ENCODE results near the gene DLK2. TPM values are rescaled to one million over a fixed set of nuclear protein-coding genes. Genes with fewer than 3 reads are reported as not detected.
A peak's percentile ranks its signal among the peaks of the same experiment; 100 is the strongest.

DLK2 gene
- total RNA-seq, 1 donor from 2014 or later: 3.4 TPM

DNA sequence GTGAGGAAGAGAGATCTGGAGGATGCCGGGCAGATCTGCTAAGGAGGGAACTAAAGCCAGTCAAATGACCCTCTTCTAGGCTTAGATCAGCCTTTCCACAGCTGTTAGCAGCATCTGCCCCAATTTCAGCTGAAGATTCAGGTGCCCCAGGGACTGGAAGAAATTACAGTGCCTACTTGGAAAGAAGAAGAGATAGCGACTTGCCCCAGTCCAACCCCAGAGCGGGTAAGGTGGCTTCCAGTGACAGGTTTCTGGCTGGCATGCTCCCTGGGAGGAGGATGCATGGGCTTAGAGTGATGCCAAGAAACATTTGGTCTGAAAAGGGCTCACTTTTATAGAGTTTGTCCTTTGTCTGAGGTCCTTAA is 22.6 kb upstream of the DLK2 start:
- peaks cover 46% of the 10 kb centered on the region for H3K4me1 Mint-ChIP-seq (ENCODE audit: unreplicated experiment)
- H3K27ac Mint-ChIP-seq: peak overlapping the region; percentile 89
- H3K9me3 Mint-ChIP-seq: no peaks in the 10 kb centered on the region
- no peak for DNase-seq (ENCODE audit: extremely low spot score, unreplicated experiment)
- TF ChIP-seq, protein P1, sequence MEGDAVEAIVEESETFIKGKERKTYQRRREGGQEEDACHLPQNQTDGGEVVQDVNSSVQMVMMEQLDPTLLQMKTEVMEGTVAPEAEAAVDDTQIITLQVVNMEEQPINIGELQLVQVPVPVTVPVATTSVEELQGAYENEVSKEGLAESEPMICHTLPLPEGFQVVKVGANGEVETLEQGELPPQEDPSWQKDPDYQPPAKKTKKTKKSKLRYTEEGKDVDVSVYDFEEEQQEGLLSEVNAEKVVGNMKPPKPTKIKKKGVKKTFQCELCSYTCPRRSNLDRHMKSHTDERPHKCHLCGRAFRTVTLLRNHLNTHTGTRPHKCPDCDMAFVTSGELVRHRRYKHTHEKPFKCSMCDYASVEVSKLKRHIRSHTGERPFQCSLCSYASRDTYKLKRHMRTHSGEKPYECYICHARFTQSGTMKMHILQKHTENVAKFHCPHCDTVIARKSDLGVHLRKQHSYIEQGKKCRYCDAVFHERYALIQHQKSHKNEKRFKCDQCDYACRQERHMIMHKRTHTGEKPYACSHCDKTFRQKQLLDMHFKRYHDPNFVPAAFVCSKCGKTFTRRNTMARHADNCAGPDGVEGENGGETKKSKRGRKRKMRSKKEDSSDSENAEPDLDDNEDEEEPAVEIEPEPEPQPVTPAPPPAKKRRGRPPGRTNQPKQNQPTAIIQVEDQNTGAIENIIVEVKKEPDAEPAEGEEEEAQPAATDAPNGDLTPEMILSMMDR (conservative IDR thresholded peaks at IDR 0.05): no peak
- no peaks in the 10 kb centered on the region for H3K27me3 Mint-ChIP-seq
- H3K36me3 Mint-ChIP-seq: peaks cover under 1% of the 10 kb centered on the region
- peak overlapping the region; percentile 96 for H3K4me3 Mint-ChIP-seq

DNA sequence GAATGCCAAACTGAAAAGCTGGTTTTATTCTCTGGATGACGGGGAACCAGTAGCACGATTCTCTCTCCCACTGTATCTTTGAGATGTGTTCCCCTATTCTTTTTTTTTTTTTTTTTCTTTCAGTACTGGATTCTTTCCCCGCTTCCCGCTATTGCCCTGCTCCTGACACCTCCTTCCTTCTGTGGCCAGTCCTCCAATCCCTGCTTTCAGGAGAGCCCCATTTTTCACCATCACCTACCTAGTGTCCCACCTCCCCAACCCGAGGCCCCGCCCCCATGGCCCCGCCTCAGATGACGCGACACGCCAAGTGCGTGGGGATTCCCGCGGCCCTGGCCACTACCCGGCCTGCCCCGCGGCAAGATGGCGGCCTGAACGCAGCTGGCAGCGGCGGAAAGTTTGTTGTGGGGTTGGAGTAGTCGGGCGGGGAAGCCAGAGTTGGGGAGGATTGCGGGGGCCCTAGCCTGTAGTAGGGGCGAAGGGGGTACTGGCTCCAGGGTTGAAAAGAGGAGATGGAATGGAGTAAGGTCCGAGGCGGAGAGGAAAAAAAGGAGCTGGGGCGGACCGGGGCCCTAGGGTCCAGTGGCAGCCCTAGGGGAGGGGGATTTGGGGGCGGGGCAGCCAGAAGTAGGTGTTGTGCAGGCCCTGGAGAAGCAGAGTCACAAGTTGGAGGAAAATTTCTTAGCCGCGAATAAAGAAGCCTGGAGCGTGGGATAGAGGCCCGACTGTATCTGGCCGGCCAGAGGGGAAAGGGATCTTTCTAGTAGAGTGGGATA is 22.1 kb upstream of the DLK2 start, which contains the start of gene TJAP1:
Gene TJAP1, plus strand, starts transcription at position 336 of the 773 bp plus-strand sequence. CDS start 21,432 bp downstream, outside the sequence.
- no peaks in the 10 kb centered on the region for H3K27me3 Mint-ChIP-seq
- peak within 1 kb of the TSS; percentile 96 for H3K4me3 Mint-ChIP-seq
- peaks cover 44% of the 10 kb centered on the region for H3K4me1 Mint-ChIP-seq (ENCODE audit: unreplicated experiment)
- H3K27ac Mint-ChIP-seq: peak within 1 kb of the TSS; percentile 89
- H3K9me3 Mint-ChIP-seq: no peaks in the 10 kb centered on the region
- TF ChIP-seq, protein P1 (conservative IDR thresholded peaks at IDR 0.05): no peak
- peak; percentile 98 for DNase-seq (ENCODE audit: extremely low spot score, unreplicated experiment)
- no peaks in the 10 kb centered on the region for H3K36me3 Mint-ChIP-seq

DNA sequence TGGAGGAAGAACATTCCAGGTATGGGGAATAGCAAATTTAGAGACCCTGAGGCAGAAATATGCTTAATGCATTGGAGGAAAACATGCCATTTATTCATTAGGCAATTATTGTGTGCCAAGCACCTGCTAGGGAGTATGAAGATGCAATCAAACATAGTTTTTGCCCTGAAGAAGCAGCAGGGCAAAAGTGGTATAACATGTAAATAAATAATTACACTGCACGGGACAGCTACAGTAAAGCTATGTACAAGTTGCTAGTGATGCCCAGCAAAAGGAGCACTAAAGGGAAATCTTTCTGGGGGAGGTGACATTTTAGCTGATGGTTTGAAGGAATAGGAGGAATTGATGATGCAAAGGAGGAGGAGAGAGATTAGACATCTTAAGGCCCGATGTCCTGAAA is 21.4 kb upstream of the DLK2 start:
- peak overlapping the region; percentile 89 for H3K27ac Mint-ChIP-seq
- no peaks in the 10 kb centered on the region for H3K36me3 Mint-ChIP-seq
- no peaks in the 10 kb centered on the region for H3K27me3 Mint-ChIP-seq
- H3K4me3 Mint-ChIP-seq: peak overlapping the region; percentile 96
- peaks cover 37% of the 10 kb centered on the region for H3K4me1 Mint-ChIP-seq (ENCODE audit: unreplicated experiment)
- TF ChIP-seq, protein P1 (conservative IDR thresholded peaks at IDR 0.05): no peak
- no peaks in the 10 kb centered on the region for H3K9me3 Mint-ChIP-seq
- no peak for DNase-seq (ENCODE audit: extremely low spot score, unreplicated experiment)

DNA sequence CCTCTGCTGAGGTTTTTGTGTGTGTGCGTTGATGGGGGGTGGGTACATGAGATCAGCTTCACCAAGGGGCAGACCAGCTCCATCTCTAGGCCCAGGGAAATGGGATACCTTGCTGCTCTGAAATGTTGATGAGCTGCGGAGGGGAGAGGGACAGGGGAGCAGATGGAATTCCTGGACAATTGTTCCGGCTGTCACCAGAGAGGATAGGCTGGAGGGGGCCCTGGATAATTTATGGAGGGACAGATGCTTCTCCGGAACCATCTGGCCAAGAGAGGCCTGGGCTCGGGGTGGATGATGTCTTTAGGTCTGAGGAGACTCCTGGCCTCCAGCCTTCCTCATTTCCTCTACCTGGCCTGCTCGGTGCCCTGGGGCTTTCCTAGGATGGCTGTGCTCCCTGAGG is 20.2 kb upstream of the DLK2 start:
- H3K4me3 Mint-ChIP-seq: no peak overlapping the region
- H3K27ac Mint-ChIP-seq: no peak overlapping the region
- no peaks in the 10 kb centered on the region for H3K9me3 Mint-ChIP-seq
- H3K27me3 Mint-ChIP-seq: no peaks in the 10 kb centered on the region
- no peaks in the 10 kb centered on the region for H3K36me3 Mint-ChIP-seq
- DNase-seq (ENCODE audit: extremely low spot score, unreplicated experiment): no peak
- peaks cover 29% of the 10 kb centered on the region for H3K4me1 Mint-ChIP-seq (ENCODE audit: unreplicated experiment)
- TF ChIP-seq, protein P1 (conservative IDR thresholded peaks at IDR 0.05): no peak

DNA sequence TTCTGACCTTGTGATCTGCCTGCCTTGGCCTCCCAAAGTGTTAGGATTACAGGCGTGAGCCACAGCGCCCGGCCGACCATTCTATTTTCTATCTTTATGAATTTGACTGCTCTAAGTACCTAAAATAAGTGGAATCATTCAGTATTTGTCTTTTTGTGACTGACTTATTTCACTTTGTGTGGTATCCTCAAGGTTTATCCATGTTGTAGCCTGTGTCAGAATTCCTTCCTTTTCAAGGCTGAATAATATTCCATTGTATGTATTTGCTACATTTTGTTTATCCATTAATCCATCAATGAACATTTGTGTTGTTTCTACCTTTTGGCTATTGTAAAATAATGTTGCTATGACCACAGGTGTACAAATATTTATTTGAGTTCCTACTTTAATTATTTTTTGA is 17.2 kb upstream of the DLK2 start:
- Mint-ChIP-seq H3K36me3 (no peaks in the 10 kb centered on the region), H3K4me3 (no peak overlapping the region), H3K9me3 (no peaks in the 10 kb centered on the region), H3K27me3 (peaks cover 4% of the 10 kb centered on the region), H3K4me1 (ENCODE audit: unreplicated experiment) (peaks cover 5% of the 10 kb centered on the region), H3K27ac (no peak overlapping the region)
- no peak for DNase-seq (ENCODE audit: extremely low spot score, unreplicated experiment)
- TF ChIP-seq, protein P1 (conservative IDR thresholded peaks at IDR 0.05): no peak
